GM12878 (cell line): ENCODE measurements around the gene VAC14.

ENCODE experiments used
- CHD4 ChIP-seq: fragments of 200-600 bp; sonication (generic); IDR thresholded peaks from 2 replicates; pipeline ENCODE4 v1.6.1; 2016; ENCODE audit warnings: mild to moderate bottlenecking
- EP300 ChIP-seq, 2 experiments: fragments of 150-350 bp in 1 of 2; IDR thresholded peaks; 2 replicates each; pipeline ENCODE4 v1.6.1; 2011 to 2012; ENCODE audit warnings: low read depth in 2 of 2, low read length in 2 of 2, borderline replicate concordance in 1 of 2, improper control_type of control experiment in 1 of 2, inconsistent platforms in 1 of 2; ENCODE audit not compliant: control insufficient read depth in 1 of 2
- EZH2 ChIP-seq: IDR thresholded peaks from 2 replicates; pipeline ENCODE4 v1.6.1; 2012; ENCODE audit warnings: low read depth, mild to moderate bottlenecking, control low read depth, inconsistent platforms, low read length, borderline replicate concordance; ENCODE audit not compliant: control insufficient read depth
- MYC ChIP-seq: IDR thresholded peaks from 2 replicates; pipeline ENCODE4 v1.6.1; 2011; ENCODE audit warnings: mild to moderate bottlenecking, low read length, moderate library complexity, inconsistent platforms; ENCODE audit not compliant: insufficient read depth, insufficient replicate concordance, insufficient read length, severe bottlenecking
- NR2C2 ChIP-seq: IDR thresholded peaks from 2 replicates; pipeline ENCODE4 v1.6.1; 2011; ENCODE audit warnings: borderline replicate concordance, low read depth; ENCODE audit not compliant: control insufficient read depth, insufficient read length
- POLR2A ChIP-seq: IDR thresholded peaks from 2 replicates; pipeline ENCODE4 v1.6.1; 2011; ENCODE audit warnings: low read depth, mild to moderate bottlenecking, low read length
- RAD21 ChIP-seq: IDR thresholded peaks from 2 replicates; pipeline ENCODE4 v1.6.1; 2011; ENCODE audit warnings: mild to moderate bottlenecking, low read depth, low read length, moderate library complexity; ENCODE audit not compliant: insufficient read depth
- USF2 ChIP-seq: IDR thresholded peaks from 2 replicates; pipeline ENCODE4 v1.6.1; 2011; ENCODE audit warnings: low read depth, low read length, improper control_type of control experiment, borderline replicate concordance
- TF ChIP-seq, protein P1 (sequence below), 3 experiments: IDR thresholded peaks in 2 of 3; conservative IDR thresholded peaks in 1 of 3; 2 replicates each; pipeline ENCODE4 v1.5.1; 2011; ENCODE audit warnings: low read depth in 3 of 3, low read length in 3 of 3, mild to moderate bottlenecking in 3 of 3, control low read depth in 2 of 3, moderate library complexity in 2 of 3, inconsistent platforms in 1 of 3, mixed read lengths in 1 of 3; ENCODE audit not compliant: control insufficient read depth in 2 of 3, insufficient read depth in 1 of 3; ENCODE audit errors: extremely low read depth in 1 of 3

GRCh38 chr16:70694088-70694867, 106.7 kb downstream of the VAC14 start:
- TF ChIP-seq EP300 (IDR thresholded peaks at IDR 0.05; ENCODE audit: borderline replicate concordance in 1 of 2, control insufficient read depth in 1 of 2, low read depth in 2 of 2, low read length in 2 of 2): no peak
- no peak for TF ChIP-seq EZH2
- no peak for TF ChIP-seq POLR2A
- TF ChIP-seq, protein P1, sequence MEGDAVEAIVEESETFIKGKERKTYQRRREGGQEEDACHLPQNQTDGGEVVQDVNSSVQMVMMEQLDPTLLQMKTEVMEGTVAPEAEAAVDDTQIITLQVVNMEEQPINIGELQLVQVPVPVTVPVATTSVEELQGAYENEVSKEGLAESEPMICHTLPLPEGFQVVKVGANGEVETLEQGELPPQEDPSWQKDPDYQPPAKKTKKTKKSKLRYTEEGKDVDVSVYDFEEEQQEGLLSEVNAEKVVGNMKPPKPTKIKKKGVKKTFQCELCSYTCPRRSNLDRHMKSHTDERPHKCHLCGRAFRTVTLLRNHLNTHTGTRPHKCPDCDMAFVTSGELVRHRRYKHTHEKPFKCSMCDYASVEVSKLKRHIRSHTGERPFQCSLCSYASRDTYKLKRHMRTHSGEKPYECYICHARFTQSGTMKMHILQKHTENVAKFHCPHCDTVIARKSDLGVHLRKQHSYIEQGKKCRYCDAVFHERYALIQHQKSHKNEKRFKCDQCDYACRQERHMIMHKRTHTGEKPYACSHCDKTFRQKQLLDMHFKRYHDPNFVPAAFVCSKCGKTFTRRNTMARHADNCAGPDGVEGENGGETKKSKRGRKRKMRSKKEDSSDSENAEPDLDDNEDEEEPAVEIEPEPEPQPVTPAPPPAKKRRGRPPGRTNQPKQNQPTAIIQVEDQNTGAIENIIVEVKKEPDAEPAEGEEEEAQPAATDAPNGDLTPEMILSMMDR (IDR thresholded peaks at IDR 0.05 in 2 of 3, conservative IDR thresholded peaks at IDR 0.05 in 1 of 3; ENCODE audit: control insufficient read depth in 2 of 3, extremely low read depth in 1 of 3, insufficient read depth in 1 of 3, low read depth in 3 of 3, low read length in 3 of 3): no peak
- no peak for TF ChIP-seq CHD4
- no peak for TF ChIP-seq USF2
- no peak for TF ChIP-seq RAD21
- no peak for TF ChIP-seq MYC
- TF ChIP-seq NR2C2: no peak
